ENCODE data around the gene C1QA. TPM values are rescaled to one million over a fixed set of nuclear protein-coding genes. Genes with fewer than 3 reads are reported as not detected.

Gene C1QA, protein sequence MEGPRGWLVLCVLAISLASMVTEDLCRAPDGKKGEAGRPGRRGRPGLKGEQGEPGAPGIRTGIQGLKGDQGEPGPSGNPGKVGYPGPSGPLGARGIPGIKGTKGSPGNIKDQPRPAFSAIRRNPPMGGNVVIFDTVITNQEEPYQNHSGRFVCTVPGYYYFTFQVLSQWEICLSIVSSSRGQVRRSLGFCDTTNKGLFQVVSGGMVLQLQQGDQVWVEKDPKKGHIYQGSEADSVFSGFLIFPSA
- polyA plus RNA-seq (2011; rRNA removed) (not detected in 2 replicates), polyA minus RNA-seq (2011; rRNA and poly(A)+ RNA removed) (not detected in 2 replicates)

DNA sequence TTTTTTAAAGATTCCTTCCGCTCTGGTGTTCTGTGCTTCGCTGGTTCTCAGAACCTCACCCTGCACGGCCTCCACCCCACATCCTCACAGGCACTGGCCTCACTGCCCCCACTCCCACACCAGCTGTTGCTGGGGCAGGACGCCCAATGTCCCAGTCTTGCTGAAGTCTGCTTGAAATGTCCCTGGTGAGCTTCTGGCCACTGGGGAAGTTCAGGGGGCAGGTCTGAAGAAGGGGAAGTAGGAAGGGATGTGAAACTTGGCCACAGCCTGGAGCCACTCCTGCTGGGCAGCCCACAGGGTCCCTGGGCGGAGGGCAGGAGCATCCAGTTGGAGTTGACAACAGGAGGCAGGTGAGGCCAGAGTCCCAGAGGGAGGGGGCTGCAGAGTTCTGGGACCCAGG lies at the start of gene C1QA:
TSS of gene C1QA (plus strand) at position 276 of the 400 bp plus-strand sequence. CDS start 989 bp downstream, outside the sequence.
- no peak within 1 kb of the TSS for H3K27ac ChIP-seq (ENCODE audit: low read depth, low read length)
- H3K4me3 ChIP-seq (ENCODE audit: low read depth, low read length): no peak within 1 kb of the TSS
- peaks cover 27% of the 10 kb centered on the region for H3K27me3 ChIP-seq (ENCODE audit: control insufficient read depth, insufficient read depth, low read length)
- no peak for DNase-seq (ENCODE audit: low read depth, low spot score)
- CTCF ChIA-PET: interaction anchor here (0.6 to 1.1 kb wide), 2 partner anchors 216 to 220 kb away, joined by 3 to 10 read pairs; no protein-coding TSS in a partner anchor
- POLR2A ChIA-PET: no interaction called here
- peaks cover 4% of the 10 kb centered on the region; the same call in 1 of the 2 replicates for H3K9me3 ChIP-seq (ENCODE audit: control insufficient read depth, insufficient read depth, low read length)
- TF ChIP-seq, protein P1, sequence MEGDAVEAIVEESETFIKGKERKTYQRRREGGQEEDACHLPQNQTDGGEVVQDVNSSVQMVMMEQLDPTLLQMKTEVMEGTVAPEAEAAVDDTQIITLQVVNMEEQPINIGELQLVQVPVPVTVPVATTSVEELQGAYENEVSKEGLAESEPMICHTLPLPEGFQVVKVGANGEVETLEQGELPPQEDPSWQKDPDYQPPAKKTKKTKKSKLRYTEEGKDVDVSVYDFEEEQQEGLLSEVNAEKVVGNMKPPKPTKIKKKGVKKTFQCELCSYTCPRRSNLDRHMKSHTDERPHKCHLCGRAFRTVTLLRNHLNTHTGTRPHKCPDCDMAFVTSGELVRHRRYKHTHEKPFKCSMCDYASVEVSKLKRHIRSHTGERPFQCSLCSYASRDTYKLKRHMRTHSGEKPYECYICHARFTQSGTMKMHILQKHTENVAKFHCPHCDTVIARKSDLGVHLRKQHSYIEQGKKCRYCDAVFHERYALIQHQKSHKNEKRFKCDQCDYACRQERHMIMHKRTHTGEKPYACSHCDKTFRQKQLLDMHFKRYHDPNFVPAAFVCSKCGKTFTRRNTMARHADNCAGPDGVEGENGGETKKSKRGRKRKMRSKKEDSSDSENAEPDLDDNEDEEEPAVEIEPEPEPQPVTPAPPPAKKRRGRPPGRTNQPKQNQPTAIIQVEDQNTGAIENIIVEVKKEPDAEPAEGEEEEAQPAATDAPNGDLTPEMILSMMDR (IDR thresholded peaks at IDR 0.05; ENCODE audit: low read depth, low read length): no peak

DNA sequence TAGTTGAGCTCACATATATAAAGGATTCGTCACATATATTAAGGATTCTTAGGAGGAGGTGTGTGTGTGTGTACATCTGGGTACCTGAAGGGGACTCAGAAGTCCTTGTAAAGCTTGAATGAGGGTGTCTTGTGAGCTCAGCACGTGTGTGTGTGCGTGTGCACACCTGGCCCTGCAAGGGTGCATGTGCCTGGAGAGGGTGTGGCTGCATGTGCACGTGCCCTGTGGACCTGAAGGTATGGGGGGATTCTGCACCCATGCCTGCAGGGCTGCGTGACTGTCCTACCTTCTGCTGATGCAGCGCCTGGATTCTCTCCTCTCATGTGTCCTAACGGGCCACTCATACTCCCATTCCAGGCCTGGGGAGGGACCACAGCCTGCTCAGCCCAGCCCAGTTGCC lies 49.2 kb upstream of the C1QA start:
- no peak overlapping the region for H3K27ac ChIP-seq (ENCODE audit: low read depth, low read length)
- TF ChIP-seq, protein P1 (IDR thresholded peaks at IDR 0.05; ENCODE audit: low read depth, low read length): no peak
- CTCF ChIA-PET: interaction anchor here (0.6 kb wide), 1 partner anchor 494 kb away, joined by 3 read pairs; no protein-coding TSS in a partner anchor
- H3K27me3 ChIP-seq (ENCODE audit: control insufficient read depth, insufficient read depth, low read length): peaks cover 42% of the 10 kb centered on the region
- no peak for DNase-seq (ENCODE audit: low read depth, low spot score)
- no peak overlapping the region for H3K4me3 ChIP-seq (ENCODE audit: low read depth, low read length)
- POLR2A ChIA-PET: no interaction called here
- H3K9me3 ChIP-seq (ENCODE audit: control insufficient read depth, insufficient read depth, low read length): no peaks in the 10 kb centered on the region; the same call in 1 of the 2 replicates

DNA sequence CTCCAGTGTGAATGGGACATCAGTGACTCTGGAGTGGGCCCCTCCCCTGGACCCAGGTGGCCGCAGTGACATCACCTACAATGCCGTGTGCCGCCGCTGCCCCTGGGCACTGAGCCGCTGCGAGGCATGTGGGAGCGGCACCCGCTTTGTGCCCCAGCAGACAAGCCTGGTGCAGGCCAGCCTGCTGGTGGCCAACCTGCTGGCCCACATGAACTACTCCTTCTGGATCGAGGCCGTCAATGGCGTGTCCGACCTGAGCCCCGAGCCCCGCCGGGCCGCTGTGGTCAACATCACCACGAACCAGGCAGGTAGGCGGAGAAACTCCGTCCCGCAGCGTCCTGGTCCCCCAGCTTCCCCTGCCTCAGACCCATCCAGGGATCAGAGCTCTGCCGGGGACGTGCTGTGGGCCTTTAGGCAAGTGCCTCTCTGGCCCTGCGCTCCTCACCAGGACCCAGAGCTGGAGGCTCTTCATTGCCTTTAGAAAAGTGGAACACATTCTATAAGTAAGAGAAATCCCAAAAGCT lies 47.5 kb upstream of the C1QA start:
- CTCF ChIA-PET: no interaction called here
- DNase-seq (ENCODE audit: low read depth, low spot score): no peak
- H3K27me3 ChIP-seq (ENCODE audit: control insufficient read depth, insufficient read depth, low read length): peaks cover 38% of the 10 kb centered on the region
- H3K9me3 ChIP-seq (ENCODE audit: control insufficient read depth, insufficient read depth, low read length): no peaks in the 10 kb centered on the region; the same call in 1 of the 2 replicates
- no peak overlapping the region for H3K4me3 ChIP-seq (ENCODE audit: low read depth, low read length)
- H3K27ac ChIP-seq (ENCODE audit: low read depth, low read length): no peak overlapping the region
- POLR2A ChIA-PET: no interaction called here
- TF ChIP-seq, protein P1 (IDR thresholded peaks at IDR 0.05; ENCODE audit: low read depth, low read length): no peak

DNA sequence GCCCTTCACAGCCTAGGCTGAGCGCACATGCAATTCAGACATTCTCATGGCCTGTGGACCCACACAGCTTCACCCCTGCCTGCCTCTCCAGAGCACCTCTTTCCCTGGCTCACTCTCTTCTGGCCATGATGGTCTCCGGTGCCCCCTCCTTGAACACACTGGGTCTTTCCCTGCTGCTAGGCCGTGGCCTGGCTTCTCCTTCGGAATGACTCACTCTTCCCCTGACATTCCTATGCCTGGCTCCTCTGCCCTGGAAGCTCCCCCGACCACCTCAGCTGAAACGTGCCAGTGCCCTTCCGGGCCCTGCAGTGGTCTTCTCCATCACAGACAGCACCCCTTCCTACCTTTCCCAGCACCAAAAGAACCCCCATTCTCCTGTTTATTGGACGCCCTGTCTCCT lies 44.9 kb upstream of the C1QA start:
- DNase-seq (ENCODE audit: low read depth, low spot score): no peak
- Histone ChIP-seq H3K9me3 (ENCODE audit: control insufficient read depth, insufficient read depth, low read length) (no peaks in the 10 kb centered on the region; the same call in 1 of the 2 replicates), H3K4me3 (ENCODE audit: low read depth, low read length) (no peak overlapping the region), H3K27ac (ENCODE audit: low read depth, low read length) (no peak overlapping the region), H3K27me3 (ENCODE audit: control insufficient read depth, insufficient read depth, low read length) (peaks cover 33% of the 10 kb centered on the region)
- TF ChIP-seq, protein P1 (IDR thresholded peaks at IDR 0.05; ENCODE audit: low read depth, low read length): no peak
- ChIA-PET CTCF (no interaction called here), POLR2A (no interaction called here)

DNA sequence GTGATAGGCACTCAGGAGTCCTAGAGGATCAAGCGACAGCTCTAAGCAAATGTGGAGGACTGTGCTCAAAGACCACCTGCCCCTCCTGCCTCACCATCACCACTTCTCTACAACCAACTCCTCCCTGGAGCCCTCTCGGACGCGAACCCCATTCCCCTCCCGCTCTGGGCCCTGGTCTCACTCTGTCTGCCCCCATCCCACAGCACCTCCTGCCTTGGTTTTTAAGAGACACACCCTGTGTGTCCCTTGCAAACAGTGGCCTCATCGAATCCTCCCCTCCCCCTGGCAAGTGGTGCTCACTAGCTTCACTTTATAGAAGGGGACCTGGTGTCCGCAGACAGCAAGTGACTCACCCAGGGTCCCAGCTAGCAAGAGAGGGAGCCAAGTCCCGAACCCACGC lies 44.4 kb upstream of the C1QA start:
- POLR2A ChIA-PET: no interaction called here
- H3K4me3 ChIP-seq (ENCODE audit: low read depth, low read length): no peak overlapping the region
- TF ChIP-seq, protein P1 (IDR thresholded peaks at IDR 0.05; ENCODE audit: low read depth, low read length): no peak
- no peak overlapping the region for H3K27ac ChIP-seq (ENCODE audit: low read depth, low read length)
- CTCF ChIA-PET: no interaction called here
- no peaks in the 10 kb centered on the region; the same call in 1 of the 2 replicates for H3K9me3 ChIP-seq (ENCODE audit: control insufficient read depth, insufficient read depth, low read length)
- no peak for DNase-seq (ENCODE audit: low read depth, low spot score)
- H3K27me3 ChIP-seq (ENCODE audit: control insufficient read depth, insufficient read depth, low read length): peaks cover 32% of the 10 kb centered on the region
